HepG2 (cell line): ENCODE results near the gene STX2. TPM values are rescaled to one million over a fixed set of nuclear protein-coding genes. Genes with fewer than 3 reads are reported as not detected.
A peak's percentile ranks its signal among the peaks of the same experiment; 100 is the strongest.

Experiments used
- ATAD3A ChIP-seq: sonication (generic); formaldehyde crosslinking; IDR thresholded peaks from 2 replicates; pipeline ENCODE4 v1.4.0; 2020; ENCODE audit warnings: missing genetic modification reagents
- ATF7-NPFF ChIP-seq: sonication (generic); formaldehyde crosslinking; IDR thresholded peaks from 2 replicates; pipeline ENCODE4 v1.8.1; 2023; ENCODE audit warnings: mild to moderate bottlenecking, low read depth, missing genetic modification reagents, moderate library complexity
- BRCA1 ChIP-seq: sonication (generic); formaldehyde crosslinking; IDR thresholded peaks from 2 replicates; pipeline ENCODE4 v1.4.0; 2020; ENCODE audit warnings: missing genetic modification reagents
- FOXA1 ChIP-seq, 2 experiments: fragments of 450-650 bp in 1 of 2; sonication (generic) in 1 of 2; formaldehyde crosslinking in 1 of 2; IDR thresholded peaks; 2 replicates each; pipeline versions ENCODE4 v1.4.0 to v1.6.1; 2016 to 2020; ENCODE audit warnings: missing genetic modification reagents in 1 of 2
- HNRNPK ChIP-seq: fragments of 200-400 bp; formaldehyde crosslinking; IDR thresholded peaks from 2 replicates; pipeline ENCODE4 v1.6.1; 2018; ENCODE audit warnings: low read length, low read depth, moderate library complexity, mild to moderate bottlenecking; ENCODE audit not compliant: poor library complexity, severe bottlenecking
- IRF9 ChIP-seq: sonication (generic); formaldehyde crosslinking; IDR thresholded peaks from 2 replicates; pipeline ENCODE4 v1.8.0; 2022; ENCODE audit warnings: missing genetic modification reagents, mild to moderate bottlenecking, borderline replicate concordance
- MLLT10 ChIP-seq: sonication (generic); formaldehyde crosslinking; IDR thresholded peaks from 2 replicates; pipeline ENCODE4 v1.4.0; 2020; ENCODE audit warnings: missing genetic modification reagents
- NFAT5 ChIP-seq: sonication (generic); formaldehyde crosslinking; IDR thresholded peaks from 2 replicates; pipeline ENCODE4 v1.4.0; 2020; ENCODE audit warnings: missing genetic modification reagents
- PHF21A ChIP-seq: sonication (generic); formaldehyde crosslinking; IDR thresholded peaks from 2 replicates; pipeline ENCODE4 v1.5.0; 2020; ENCODE audit warnings: mild to moderate bottlenecking, missing genetic modification reagents
- PPARG ChIP-seq: conservative IDR thresholded peaks from 2 replicates; pipeline ENCODE4 v1.6.1; 2016; ENCODE audit warnings: missing biosample characterization, missing genetic modification reagents
- SP2 ChIP-seq: sonication (generic); formaldehyde crosslinking; IDR thresholded peaks from 2 replicates; pipeline ENCODE4 v1.5.1; 2020; ENCODE audit warnings: mild to moderate bottlenecking, missing genetic modification reagents
- STAT5B ChIP-seq: sonication (generic); formaldehyde crosslinking; IDR thresholded peaks from 2 replicates; pipeline ENCODE4 v1.4.0; 2020; ENCODE audit warnings: missing genetic modification reagents
- TP53 ChIP-seq: sonication (generic); formaldehyde crosslinking; conservative IDR thresholded peaks from 2 replicates; pipeline ENCODE4 v1.4.0; 2020; ENCODE audit warnings: missing genetic modification reagents
- ZBTB21 ChIP-seq: sonication (generic); formaldehyde crosslinking; IDR thresholded peaks from 2 replicates; pipeline ENCODE4 v1.4.0; 2020; ENCODE audit warnings: missing genetic modification reagents
- ZC3H4 ChIP-seq: sonication (generic); formaldehyde crosslinking; IDR thresholded peaks from 2 replicates; pipeline ENCODE4 v1.4.0; 2020; ENCODE audit warnings: missing genetic modification reagents, borderline replicate concordance
- ZNF296 ChIP-seq: sonication (generic); formaldehyde crosslinking; conservative IDR thresholded peaks from 2 replicates; pipeline ENCODE4 v1.5.0; 2020; ENCODE audit warnings: mild to moderate bottlenecking, missing genetic modification reagents
- ZNF354B ChIP-seq: sonication (generic); formaldehyde crosslinking; IDR thresholded peaks from 2 replicates; pipeline ENCODE4 v1.8.0; 2022; ENCODE audit warnings: mild to moderate bottlenecking, missing genetic modification reagents
- ZNF503 ChIP-seq: sonication (generic); formaldehyde crosslinking; IDR thresholded peaks from 2 replicates; pipeline ENCODE4 v1.4.0; 2020; ENCODE audit warnings: missing genetic modification reagents
- ZNF615 ChIP-seq: sonication (generic); formaldehyde crosslinking; IDR thresholded peaks from 2 replicates; pipeline ENCODE4 v1.5.0; 2020; ENCODE audit warnings: mild to moderate bottlenecking, missing genetic modification reagents, borderline replicate concordance
- ZNF740 ChIP-seq: sonication (generic); formaldehyde crosslinking; IDR thresholded peaks from 2 replicates; pipeline ENCODE4 v1.4.0; 2020; ENCODE audit warnings: missing genetic modification reagents
- ZNF75D ChIP-seq: sonication (generic); formaldehyde crosslinking; IDR thresholded peaks from 2 replicates; pipeline ENCODE4 v1.8.1; 2023; ENCODE audit warnings: missing genetic modification reagents, mild to moderate bottlenecking, borderline replicate concordance
- ZNF878 ChIP-seq: sonication (generic); formaldehyde crosslinking; IDR thresholded peaks from 2 replicates; pipeline ENCODE4 v1.8.1; 2023; ENCODE audit warnings: mild to moderate bottlenecking, missing genetic modification reagents, moderate library complexity
- ZSCAN22 ChIP-seq: sonication (generic); formaldehyde crosslinking; IDR thresholded peaks from 2 replicates; pipeline ENCODE4 v1.4.0; 2020; ENCODE audit warnings: mild to moderate bottlenecking, missing genetic modification reagents
- polyA plus RNA-seq, 8 experiments: library from polyadenylated mRNA; depleted of rRNA in 3 of 8; stranded (reverse) in 7 of 8; unstranded in 1 of 8; fragments of >200 nt; fragmentation: Illumina TruSeq in 4 of 8; extraction: Trizol in 4 of 8; gene quantifications; 2 replicates each; pipeline versions ENCODE4 v1.2.1 to v1.2.3, GENCODE V29; 2011 to 2016; ENCODE audit warnings: low read depth in 4 of 8, missing spikeins in 1 of 8, mixed read lengths in 1 of 8; ENCODE audit not compliant: insufficient read depth in 1 of 8
- total RNA-seq, 5 experiments: library from RNA; depleted of rRNA; stranded (reverse); fragments of >200 nt; fragmentation: Illumina TruSeq; extraction: Trizol; gene quantifications; 2 replicates each; pipeline ENCODE4 v1.2.3, GENCODE V29; 2016; ENCODE audit warnings: low read depth in 1 of 5

Gene STX2
- total and polyA plus RNA-seq, 2 of the 13 experiments (the other 11 are each of a cell fraction or from before 2014, with no cell fraction given): 13.4 to 25.1 TPM

- TF ChIP-seq ZSCAN22 (CRISPR knock-in tag) (no peak), ZNF503 (no peak), HNRNPK (no peak), TP53 (CRISPR knock-in tag) (no peak), ZNF296 (CRISPR knock-in tag) (no peak), NFAT5 (CRISPR knock-in tag) (no peak), FOXA1 (IDR thresholded peaks at IDR 0.05) (peak; percentile 4), FOXA1 (CRISPR knock-in tag; IDR thresholded peaks at IDR 0.05) (no peak), ZNF75D (no peak), ATF7-NPFF (CRISPR knock-in tag) (no peak), BRCA1 (no peak), MLLT10 (no peak), PPARG (CRISPR knock-in tag) (no peak), ZNF878 (no peak), SP2 (CRISPR knock-in tag) (no peak), ZNF615 (no peak), ZC3H4 (no peak), PHF21A (CRISPR knock-in tag) (no peak), STAT5B (CRISPR knock-in tag) (no peak), ATAD3A (no peak), ZNF740 (CRISPR knock-in tag) (no peak), ZBTB21 (peak; percentile 93), IRF9 (no peak), ZNF354B (no peak)
Observed at GRCh38 chr12:130764475-130765185, 74.4 kb downstream of the STX2 start (continued).
